GM12801 (cell line): ENCODE data around the gene SLCO3A1.

Source experiments
- TF ChIP-seq, protein P1 (sequence below): IDR thresholded peaks from one replicate; pipeline ENCODE4 v1.5.1; 2011; ENCODE audit warnings: control low read depth; ENCODE audit not compliant: insufficient read length; ENCODE audit errors: extremely low read depth

The SLCO3A1 gene

DNA sequence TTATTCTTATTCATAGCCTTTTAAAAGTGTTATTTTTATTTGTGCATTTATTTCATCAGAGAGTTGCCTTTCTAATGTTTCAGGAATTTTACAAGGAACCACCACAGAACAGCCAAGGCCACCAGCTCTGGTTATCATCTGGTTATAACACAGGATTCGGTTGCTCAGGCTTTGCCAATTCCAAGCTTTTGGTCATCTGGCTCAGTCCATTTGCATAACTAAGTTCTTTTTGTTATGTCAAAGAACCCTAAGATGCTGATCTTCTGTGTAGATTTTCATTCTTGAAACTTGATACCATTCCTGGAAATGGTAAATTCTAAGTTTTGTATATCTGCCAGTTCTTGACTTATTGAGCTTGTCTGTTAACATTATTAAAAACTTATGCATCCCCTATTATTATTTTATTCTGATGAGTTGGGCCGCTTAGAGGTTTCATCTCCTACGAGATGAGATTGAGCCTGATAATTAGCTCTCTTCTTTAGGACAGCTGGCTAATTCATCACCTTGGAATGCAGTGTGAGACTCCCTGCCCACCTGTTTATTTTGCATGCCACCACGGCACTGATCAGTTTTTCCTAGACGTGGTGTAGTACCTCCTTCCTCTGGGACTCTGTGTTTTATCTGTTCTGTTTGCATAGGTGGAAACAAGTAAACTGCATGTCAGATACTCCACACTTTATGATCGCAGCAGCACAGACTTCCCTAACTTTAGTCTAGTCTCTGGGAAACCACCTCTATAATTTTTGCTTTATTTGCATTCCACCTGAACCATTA, 264.8 kb downstream of the SLCO3A1 start:
- TF ChIP-seq, protein P1, sequence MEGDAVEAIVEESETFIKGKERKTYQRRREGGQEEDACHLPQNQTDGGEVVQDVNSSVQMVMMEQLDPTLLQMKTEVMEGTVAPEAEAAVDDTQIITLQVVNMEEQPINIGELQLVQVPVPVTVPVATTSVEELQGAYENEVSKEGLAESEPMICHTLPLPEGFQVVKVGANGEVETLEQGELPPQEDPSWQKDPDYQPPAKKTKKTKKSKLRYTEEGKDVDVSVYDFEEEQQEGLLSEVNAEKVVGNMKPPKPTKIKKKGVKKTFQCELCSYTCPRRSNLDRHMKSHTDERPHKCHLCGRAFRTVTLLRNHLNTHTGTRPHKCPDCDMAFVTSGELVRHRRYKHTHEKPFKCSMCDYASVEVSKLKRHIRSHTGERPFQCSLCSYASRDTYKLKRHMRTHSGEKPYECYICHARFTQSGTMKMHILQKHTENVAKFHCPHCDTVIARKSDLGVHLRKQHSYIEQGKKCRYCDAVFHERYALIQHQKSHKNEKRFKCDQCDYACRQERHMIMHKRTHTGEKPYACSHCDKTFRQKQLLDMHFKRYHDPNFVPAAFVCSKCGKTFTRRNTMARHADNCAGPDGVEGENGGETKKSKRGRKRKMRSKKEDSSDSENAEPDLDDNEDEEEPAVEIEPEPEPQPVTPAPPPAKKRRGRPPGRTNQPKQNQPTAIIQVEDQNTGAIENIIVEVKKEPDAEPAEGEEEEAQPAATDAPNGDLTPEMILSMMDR: no peak

DNA sequence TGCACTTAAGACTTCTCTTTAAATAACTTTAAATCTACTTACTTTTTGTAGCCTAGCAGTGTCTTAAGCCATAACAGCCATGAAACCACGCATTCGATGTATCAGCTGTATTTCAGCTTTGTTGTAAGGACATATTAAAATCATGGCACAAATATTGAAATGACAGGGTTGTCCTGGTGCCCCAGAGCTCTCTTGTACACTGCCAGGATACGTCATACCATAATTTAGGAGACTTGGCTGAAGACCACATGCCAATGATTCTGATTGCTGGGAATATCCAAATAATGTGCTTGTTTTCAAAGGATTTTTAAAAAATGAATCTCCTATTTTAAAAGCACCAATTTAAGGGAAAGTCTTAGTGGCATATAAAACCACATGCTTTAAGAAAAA, 265.4 kb downstream of the SLCO3A1 start:
- TF ChIP-seq, protein P1: no peak

DNA sequence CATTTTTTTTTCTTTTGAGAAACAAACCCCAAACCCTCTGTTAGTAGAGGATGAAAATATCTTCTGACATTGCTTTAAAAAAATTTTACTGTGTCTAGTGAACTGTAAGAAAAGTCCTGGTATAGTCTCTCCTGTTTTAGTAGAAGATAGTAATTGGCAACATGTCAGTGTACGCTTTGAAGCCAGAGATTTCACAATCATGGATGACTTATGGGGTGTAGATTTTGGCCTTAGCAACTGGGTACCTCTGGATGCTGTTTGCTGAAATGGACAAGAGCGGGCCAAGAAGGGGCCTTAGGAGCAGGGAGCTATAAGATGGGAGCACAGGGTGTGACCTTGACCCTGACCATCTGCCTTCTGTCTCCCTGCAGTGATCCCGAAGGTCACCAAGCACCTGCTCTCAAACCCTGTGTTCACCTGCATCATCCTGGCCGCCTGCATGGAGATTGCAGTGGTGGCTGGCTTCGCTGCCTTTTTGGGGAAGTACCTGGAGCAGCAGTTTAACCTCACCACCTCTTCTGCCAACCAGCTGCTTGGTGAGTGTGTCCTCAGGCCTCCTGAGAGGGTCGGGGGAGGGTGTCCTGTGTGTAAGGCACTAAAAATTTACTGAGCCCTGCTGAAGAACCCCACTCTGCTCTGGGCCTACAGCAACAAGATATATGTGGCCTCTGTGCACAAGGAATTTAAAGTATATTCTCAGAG, 266.7 kb downstream of the SLCO3A1 start:
- TF ChIP-seq, protein P1: no peak

DNA sequence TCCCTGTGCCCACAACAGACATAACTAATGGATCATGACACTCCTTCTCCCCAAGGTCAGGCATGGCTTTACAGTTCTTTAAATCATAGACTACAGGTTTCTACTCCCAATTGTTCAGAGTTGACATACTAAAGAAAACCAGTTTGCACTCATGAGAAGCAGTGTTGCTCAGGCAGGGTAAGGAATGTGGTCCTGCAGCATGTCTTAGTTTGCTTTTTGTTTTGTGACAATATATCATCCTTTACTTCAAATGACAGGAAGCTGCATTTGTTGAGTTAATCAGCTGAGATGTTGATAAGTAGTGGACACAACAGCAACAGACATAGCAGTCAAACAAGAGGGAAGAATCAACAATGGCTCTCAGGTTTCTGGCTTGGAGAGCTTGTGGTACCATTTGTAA, 267.5 kb downstream of the SLCO3A1 start:
- TF ChIP-seq, protein P1: no peak

DNA sequence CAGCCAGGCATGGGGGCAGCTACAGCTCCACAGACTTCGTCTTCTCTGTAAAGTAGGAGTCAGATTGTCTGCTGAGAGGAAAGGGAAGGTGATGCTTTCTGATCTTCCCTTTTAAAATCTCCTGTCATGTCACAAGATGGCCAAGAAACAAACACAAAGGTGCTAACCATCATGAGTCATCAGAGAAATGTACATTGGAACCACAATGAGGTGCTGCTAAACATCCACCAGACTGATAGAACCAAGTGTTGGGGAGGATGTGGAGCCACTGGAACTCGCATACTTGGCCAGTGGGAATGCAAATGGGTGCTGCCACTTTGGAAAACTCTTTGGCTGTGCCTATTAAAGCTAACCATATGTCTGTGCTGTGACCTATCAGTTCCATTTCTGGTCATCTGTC, 268.8 kb downstream of the SLCO3A1 start:
- TF ChIP-seq, protein P1: no peak

DNA sequence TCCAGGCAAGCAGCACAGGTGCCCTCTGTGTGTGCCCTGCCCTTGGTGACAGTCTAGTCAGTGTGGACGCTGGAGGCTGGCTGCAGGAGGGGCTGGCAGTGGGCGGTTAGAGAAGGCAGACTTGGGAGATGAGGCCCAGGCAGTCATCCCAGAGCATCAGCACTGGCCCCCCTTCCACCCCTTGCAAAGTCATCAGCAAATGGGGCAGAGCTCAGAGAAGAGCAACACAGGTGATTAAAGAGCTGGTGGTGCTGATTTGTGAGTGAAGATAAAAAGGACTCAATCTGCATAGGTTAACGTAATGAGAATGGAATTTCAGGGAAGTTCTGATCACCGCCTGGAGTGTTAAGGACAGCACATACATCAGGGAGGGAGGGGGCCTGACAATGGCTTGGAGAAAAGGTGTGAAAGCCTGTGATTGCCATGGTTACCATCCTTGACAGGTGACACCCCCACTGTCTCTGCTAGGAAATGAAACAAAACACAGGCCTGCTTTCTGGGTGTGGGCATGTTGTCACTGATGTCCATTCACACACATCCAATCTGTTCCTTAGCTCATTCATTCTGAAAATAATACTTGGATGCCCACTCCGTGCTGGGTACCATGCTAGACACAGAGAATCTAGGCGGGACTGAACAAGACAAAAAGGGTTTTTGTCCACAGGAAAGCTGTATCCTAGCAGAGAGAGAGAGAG, 270.6 kb downstream of the SLCO3A1 start:
- TF ChIP-seq, protein P1: no peak

DNA sequence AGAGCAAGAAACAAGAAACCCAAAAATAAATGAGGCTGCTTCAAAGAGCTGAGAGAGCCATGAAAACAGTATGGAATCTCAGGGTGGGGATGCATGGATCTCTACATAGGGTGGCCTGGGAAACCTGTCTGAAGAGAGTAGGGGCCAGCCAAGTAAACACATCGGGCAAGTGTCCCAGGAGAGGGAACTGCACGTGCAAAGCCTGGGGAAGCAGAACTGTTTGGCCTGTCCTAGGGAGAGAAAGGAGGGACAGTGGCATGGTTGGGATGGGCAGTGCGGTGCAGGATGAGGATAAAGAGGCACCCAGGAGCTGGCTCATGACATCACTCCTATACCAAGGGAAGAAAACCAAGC, 271.1 kb downstream of the SLCO3A1 start:
- TF ChIP-seq, protein P1: no peak
